Trophoblast cell (in vitro differentiated cells and primary cell): ENCODE results near the gene RASSF6.

Source experiments
- DNase-seq, 2 donors: peaks; one replicate each; pipeline ENCODE4 v3.0.0-alpha.2; 2016
- H2AFZ ChIP-seq: 2 replicates; pipeline ENCODE4 v1.6.1; 2013; ENCODE audit warnings: low read length, moderate library complexity, mild to moderate bottlenecking; ENCODE audit not compliant: insufficient read depth, poor library complexity
- H2AK5ac ChIP-seq: 2 replicates; pipeline ENCODE4 v1.6.1; 2013; ENCODE audit warnings: mild to moderate bottlenecking, low read length
- H2BK120ac ChIP-seq: 2 replicates; pipeline ENCODE4 v1.6.1; 2013; ENCODE audit warnings: low read length, mild to moderate bottlenecking, moderate library complexity; ENCODE audit not compliant: insufficient read depth, poor library complexity
- H2BK12ac ChIP-seq: 2 replicates; pipeline ENCODE4 v1.6.1; 2013; ENCODE audit warnings: mild to moderate bottlenecking, low read length, moderate library complexity
- H2BK5ac ChIP-seq: 2 replicates; pipeline ENCODE4 v1.6.1; 2013; ENCODE audit warnings: low read length, low read depth, moderate library complexity, mild to moderate bottlenecking; ENCODE audit not compliant: poor library complexity
- H3K14ac ChIP-seq: 2 replicates; pipeline ENCODE4 v1.6.1; 2013; ENCODE audit warnings: mild to moderate bottlenecking, low read length
- H3K18ac ChIP-seq: 2 replicates; pipeline ENCODE4 v1.6.1; 2013; ENCODE audit warnings: mild to moderate bottlenecking, low read length
- H3K23ac ChIP-seq: 2 replicates; pipeline ENCODE4 v1.6.1; 2013; ENCODE audit warnings: low read length
- H3K27ac ChIP-seq: 2 replicates; pipeline ENCODE4 v1.5.1; 2013; ENCODE audit warnings: low read depth, mild to moderate bottlenecking, inconsistent platforms, low read length, moderate library complexity
- H3K27me3 ChIP-seq: 2 replicates; pipeline ENCODE4 v1.6.1; 2013; ENCODE audit warnings: inconsistent platforms, mild to moderate bottlenecking, low read length, moderate library complexity; ENCODE audit not compliant: insufficient read depth
- H3K36me3 ChIP-seq, 2 experiments: 1 replicate in 1 of 2; 2 replicates in 1 of 2; pipeline ENCODE4 v1.6.1; 2013; ENCODE audit warnings: low read length in 2 of 2, mild to moderate bottlenecking in 2 of 2, moderate library complexity in 1 of 2; ENCODE audit not compliant: insufficient read depth in 2 of 2, control insufficient read depth in 1 of 2
- H3K4ac ChIP-seq: 2 replicates; pipeline ENCODE4 v1.6.1; 2013; ENCODE audit warnings: low read depth, mild to moderate bottlenecking, low read length, moderate library complexity
- H3K4me1 ChIP-seq, 2 experiments: 1 replicate in 1 of 2; 2 replicates in 1 of 2; pipeline ENCODE4 v1.6.1; 2013; ENCODE audit warnings: low read length in 2 of 2, mild to moderate bottlenecking in 2 of 2, moderate library complexity in 1 of 2; ENCODE audit not compliant: insufficient read depth in 2 of 2, control insufficient read depth in 1 of 2
- H3K4me2 ChIP-seq: 2 replicates; pipeline ENCODE4 v1.6.1; 2013; ENCODE audit warnings: inconsistent platforms, mild to moderate bottlenecking, low read length, moderate library complexity
- H3K4me3 ChIP-seq: 2 replicates; pipeline ENCODE4 v1.5.1; 2013; ENCODE audit warnings: mild to moderate bottlenecking, low read depth, low read length, inconsistent platforms
- H3K79me1 ChIP-seq: one replicate; pipeline ENCODE4 v1.6.1; 2013; ENCODE audit warnings: low read length
- H3K79me2 ChIP-seq: 2 replicates; pipeline ENCODE4 v1.6.1; 2013; ENCODE audit warnings: low read length, mild to moderate bottlenecking; ENCODE audit not compliant: control insufficient read depth, insufficient read depth, poor library complexity
- H3K9ac ChIP-seq: 2 replicates; pipeline ENCODE4 v1.6.1; 2013; ENCODE audit warnings: mild to moderate bottlenecking, low read length
- H3K9me3 ChIP-seq: 2 replicates; pipeline ENCODE4 v1.6.1; 2013; ENCODE audit warnings: low read depth, mild to moderate bottlenecking, control low read depth, inconsistent platforms, low read length; ENCODE audit not compliant: insufficient read depth
- H4K12ac ChIP-seq: 2 replicates; pipeline ENCODE4 v1.6.1; 2013; ENCODE audit warnings: low read depth, mild to moderate bottlenecking, low read length, moderate library complexity
- H4K8ac ChIP-seq: 2 replicates; pipeline ENCODE4 v1.6.1; 2013; ENCODE audit warnings: low read depth, mild to moderate bottlenecking, low read length, moderate library complexity
- H4K91ac ChIP-seq: one replicate; pipeline ENCODE4 v1.6.1; 2013; ENCODE audit warnings: low read depth, mild to moderate bottlenecking, low read length, moderate library complexity
- WGBS: extraction: QIAGEN DNeasy Blood & Tissue Kit; methylation state at CpG from one replicate; pipeline ENCODE4 v1.1.7; 2013; ENCODE audit warnings: missing lambda C conversion rate; ENCODE audit not compliant: insufficient read length, insufficient coverage; ENCODE audit errors: extremely low coverage; 5-methylcytosine and 5-hydroxymethylcytosine counted together

Gene RASSF6

GRCh38 chr4:73619346-73619745, 890 bp downstream of the RASSF6 start:
- no peak overlapping the region for H3K14ac ChIP-seq
- no peaks in the 10 kb centered on the region for H3K79me2 ChIP-seq
- no peak overlapping the region for H2AFZ ChIP-seq
- H4K8ac ChIP-seq, result no peak overlapping the region
- H2AK5ac ChIP-seq, result no peak overlapping the region
- no peak overlapping the region for H3K23ac ChIP-seq
- H2BK5ac ChIP-seq, result no peak overlapping the region
- no peak overlapping the region for H3K4me3 ChIP-seq
- H4K91ac ChIP-seq, result no peak overlapping the region
- no peak overlapping the region for H3K27ac ChIP-seq
- H3K18ac ChIP-seq, result no peak overlapping the region
- no peaks in the 10 kb centered on the region for H3K27me3 ChIP-seq
- no peaks in the 10 kb centered on the region for H3K36me3 ChIP-seq
- H3K4ac ChIP-seq, result no peak overlapping the region
- H3K9ac ChIP-seq, result no peak overlapping the region
- no CpG with 5 or more reads among the region's 4 CpGs for WGBS
- H3K4me1 ChIP-seq, result peaks cover 0 to 3% of the 10 kb centered on the region in 2 experiments
- no peaks in the 10 kb centered on the region for H3K9me3 ChIP-seq
- no peak overlapping the region for H4K12ac ChIP-seq
- H3K4me2 ChIP-seq, result no peak overlapping the region
- no peaks in the 10 kb centered on the region for H3K79me1 ChIP-seq
- DNase-seq, result no peak
- H2BK120ac ChIP-seq, result no peak overlapping the region
- H2BK12ac ChIP-seq, result no peak overlapping the region

GRCh38 chr4:73617256-73617655, 3.0 kb downstream of the RASSF6 start:
- Histone ChIP-seq H2BK5ac (no peak overlapping the region), H2BK12ac (no peak overlapping the region), H3K79me2 (no peaks in the 10 kb centered on the region), H2BK120ac (no peak overlapping the region), H3K18ac (no peak overlapping the region), H3K4me1 (peaks cover 0 to 3% of the 10 kb centered on the region in 2 experiments), H4K91ac (no peak overlapping the region), H3K9me3 (no peaks in the 10 kb centered on the region), H3K23ac (no peak overlapping the region), H3K14ac (no peak overlapping the region), H2AFZ (no peak overlapping the region), H3K4me2 (no peak overlapping the region), H4K8ac (no peak overlapping the region), H3K27ac (no peak overlapping the region), H3K27me3 (no peaks in the 10 kb centered on the region), H3K9ac (no peak overlapping the region), H2AK5ac (no peak overlapping the region), H3K4ac (no peak overlapping the region), H3K79me1 (no peaks in the 10 kb centered on the region), H4K12ac (no peak overlapping the region), H3K4me3 (no peak overlapping the region), H3K36me3 (no peaks in the 10 kb centered on the region)
- peak; percentile 94 to 96 for DNase-seq
- WGBS, result no CpG with 5 or more reads among the region's 6 CpGs

GRCh38 chr4:73615613-73616012, 4.6 kb downstream of the RASSF6 start:
- Histone ChIP-seq H4K12ac (no peak overlapping the region), H3K27ac (no peak overlapping the region), H4K8ac (no peak overlapping the region), H3K79me1 (no peaks in the 10 kb centered on the region), H3K18ac (no peak overlapping the region), H2AK5ac (no peak overlapping the region), H3K4me1 (peaks cover 0 to 3% of the 10 kb centered on the region in 2 experiments), H2BK5ac (no peak overlapping the region), H3K9ac (no peak overlapping the region), H3K4ac (no peak overlapping the region), H3K4me3 (no peak overlapping the region), H3K23ac (no peak overlapping the region), H3K14ac (no peak overlapping the region), H3K27me3 (no peaks in the 10 kb centered on the region), H4K91ac (no peak overlapping the region), H3K79me2 (no peaks in the 10 kb centered on the region), H2BK12ac (no peak overlapping the region), H3K9me3 (no peaks in the 10 kb centered on the region), H3K36me3 (no peaks in the 10 kb centered on the region), H2AFZ (no peak overlapping the region), H3K4me2 (no peak overlapping the region), H2BK120ac (no peak overlapping the region)
- peak; percentile 35 to 49 for DNase-seq
- WGBS, result no CpG with 5 or more reads among the region's 2 CpGs

GRCh38 chr4:73614311-73614867, 5.8 kb downstream of the RASSF6 start:
- Histone ChIP-seq H4K91ac (no peak overlapping the region), H3K18ac (no peak overlapping the region), H3K4me1 (peaks cover 0 to 3% of the 10 kb centered on the region in 2 experiments), H3K4ac (no peak overlapping the region), H3K4me3 (no peak overlapping the region), H3K9ac (no peak overlapping the region), H3K23ac (no peak overlapping the region), H4K8ac (no peak overlapping the region), H2AFZ (no peak overlapping the region), H3K79me1 (no peaks in the 10 kb centered on the region), H3K36me3 (no peaks in the 10 kb centered on the region), H4K12ac (no peak overlapping the region), H3K14ac (no peak overlapping the region), H3K27me3 (no peaks in the 10 kb centered on the region), H3K27ac (no peak overlapping the region), H3K79me2 (no peaks in the 10 kb centered on the region), H2BK120ac (no peak overlapping the region), H2BK12ac (no peak overlapping the region), H3K9me3 (no peaks in the 10 kb centered on the region), H2AK5ac (no peak overlapping the region), H3K4me2 (no peak overlapping the region), H2BK5ac (no peak overlapping the region)
- DNase-seq, result no peak
